ENCODE results near the gene PPP2R2C.
A peak's percentile ranks its signal among the peaks of the same experiment; 100 is the strongest.

Gene PPP2R2C

DNA sequence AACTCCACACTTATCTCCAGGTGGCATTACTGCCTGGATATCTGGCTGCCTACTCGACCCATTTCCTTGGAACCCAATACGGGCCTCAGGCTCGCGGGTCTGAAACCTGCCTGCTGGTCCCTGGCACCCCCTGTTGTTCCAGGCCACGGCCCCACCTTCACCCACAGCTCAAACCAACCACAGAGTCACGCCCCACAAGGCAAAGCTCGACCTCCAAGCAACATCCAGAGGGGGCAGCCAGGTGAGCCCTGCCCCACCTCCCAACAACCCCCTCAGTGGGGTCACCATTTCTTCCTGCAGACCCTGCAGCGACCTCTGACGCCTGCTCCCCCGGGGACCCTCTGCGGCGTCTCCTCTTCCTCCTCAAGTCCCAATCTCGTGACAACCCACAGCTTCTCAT, 126.5 kb downstream of the PPP2R2C start:
- no peaks in the 10 kb centered on the region for H3K36me3 ChIP-seq (ENCODE audit: control insufficient read depth in 1 of 2, insufficient read depth in 2 of 2, low read depth in 1 of 2, low read length in 2 of 2)
- no peak overlapping the region for H2AK5ac ChIP-seq (ENCODE audit: low read length, severe bottlenecking)
- no peak overlapping the region for H2BK120ac ChIP-seq (ENCODE audit: low read depth, low read length)
- H3K27me3 ChIP-seq (ENCODE audit: control insufficient read depth in 1 of 2, insufficient read depth in 1 of 2, low read length in 2 of 2), result peaks cover 32 to 51% of the 10 kb centered on the region in 2 experiments
- H3K4me2 ChIP-seq (ENCODE audit: low read length, poor library complexity, severe bottlenecking), result no peak overlapping the region
- H4K91ac ChIP-seq (ENCODE audit: low read length), result no peak overlapping the region
- peaks cover 6% of the 10 kb centered on the region for H3K4me1 ChIP-seq (ENCODE audit: control insufficient read depth, insufficient read depth, low read depth, low read length)
- H2AFZ ChIP-seq (ENCODE audit: low read depth, low read length), result no peak overlapping the region
- no peaks in the 10 kb centered on the region for H3K79me1 ChIP-seq (replicated peaks; ENCODE audit: low read length, poor library complexity, severe bottlenecking)
- H3K9me3 ChIP-seq (ENCODE audit: control insufficient read depth, low read length), result no peaks in the 10 kb centered on the region
- no peak overlapping the region for H4K8ac ChIP-seq (ENCODE audit: low read length)
- no peak overlapping the region for H3K4ac ChIP-seq (ENCODE audit: low read depth in 1 of 2, low read length in 2 of 2)
- H3K23ac ChIP-seq (ENCODE audit: low read length in 2 of 2), result no peak overlapping the region
- H2BK15ac ChIP-seq (ENCODE audit: low read depth, poor library complexity, severe bottlenecking), result no peak overlapping the region
- H3K27ac ChIP-seq (ENCODE audit: low read length, poor library complexity, severe bottlenecking), result no peak overlapping the region
- no peak overlapping the region for H2BK5ac ChIP-seq (ENCODE audit: low read depth, low read length, poor library complexity, severe bottlenecking)
- H3K18ac ChIP-seq (ENCODE audit: low read depth in 1 of 2, low read length in 2 of 2), result no peak overlapping the region
- no peak for DNase-seq
- H2BK12ac ChIP-seq (ENCODE audit: low read length in 2 of 2), result no peak overlapping the region
- no peak overlapping the region for H3K9ac ChIP-seq (ENCODE audit: low read length)
- H3K14ac ChIP-seq (ENCODE audit: low read length in 2 of 2), result no peak overlapping the region
- H3K4me3 ChIP-seq (ENCODE audit: insufficient read depth in 1 of 2, low read depth in 1 of 2, low read length in 2 of 2), result no peak overlapping the region
- WGBS, result 81% methylated on average over 13 of the region's 13 CpGs

DNA sequence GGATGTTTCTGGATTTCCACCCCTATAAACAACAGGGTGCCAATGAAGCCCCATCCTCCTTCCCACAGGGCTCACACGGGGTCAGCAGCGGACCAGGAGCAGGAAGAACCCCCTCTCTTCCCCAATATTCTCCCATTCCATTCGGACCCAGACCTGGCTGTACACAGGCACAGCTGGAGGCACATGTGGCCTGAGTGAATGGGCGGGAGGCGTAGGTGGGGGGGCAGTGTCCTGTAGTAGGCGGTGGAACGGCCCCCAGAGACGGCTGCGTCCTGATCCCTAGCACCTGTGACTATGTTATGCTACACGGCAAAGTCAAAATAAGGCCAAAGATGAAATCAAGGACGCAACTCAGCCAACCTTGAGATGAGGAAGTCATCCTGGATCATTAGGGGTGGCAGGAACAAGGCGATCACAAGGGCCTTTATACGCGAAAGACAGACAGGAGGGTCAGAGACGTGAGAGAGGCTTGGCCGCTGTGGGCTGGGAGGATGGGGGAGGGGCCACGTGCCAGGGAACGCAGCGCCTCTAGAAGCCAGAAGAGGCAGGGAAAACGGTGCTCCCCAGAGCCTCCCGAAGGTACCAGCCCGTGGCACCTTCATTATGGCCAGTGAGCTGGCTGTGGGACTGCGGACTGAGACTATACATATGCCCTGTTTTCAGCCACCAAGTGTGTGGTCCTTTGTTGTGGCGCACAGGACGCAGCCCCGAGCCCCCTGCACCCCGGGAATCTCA, 127.2 kb downstream of the PPP2R2C start:
- Histone ChIP-seq H3K27ac (ENCODE audit: low read length, poor library complexity, severe bottlenecking) (no peak overlapping the region), H2AK5ac (ENCODE audit: low read length, severe bottlenecking) (no peak overlapping the region), H3K27me3 (ENCODE audit: control insufficient read depth in 1 of 2, insufficient read depth in 1 of 2, low read length in 2 of 2) (peaks cover 36 to 51% of the 10 kb centered on the region in 2 experiments), H3K36me3 (ENCODE audit: control insufficient read depth in 1 of 2, insufficient read depth in 2 of 2, low read depth in 1 of 2, low read length in 2 of 2) (no peaks in the 10 kb centered on the region), H3K79me1 (replicated peaks; ENCODE audit: low read length, poor library complexity, severe bottlenecking) (no peaks in the 10 kb centered on the region), H2BK120ac (ENCODE audit: low read depth, low read length) (no peak overlapping the region), H3K23ac (ENCODE audit: low read length in 2 of 2) (no peak overlapping the region), H3K4me2 (ENCODE audit: low read length, poor library complexity, severe bottlenecking) (no peak overlapping the region), H3K4me1 (ENCODE audit: control insufficient read depth, insufficient read depth, low read depth, low read length) (peaks cover 6% of the 10 kb centered on the region), H4K8ac (ENCODE audit: low read length) (no peak overlapping the region), H3K4me3 (ENCODE audit: insufficient read depth in 1 of 2, low read depth in 1 of 2, low read length in 2 of 2) (no peak overlapping the region), H2BK5ac (ENCODE audit: low read depth, low read length, poor library complexity, severe bottlenecking) (no peak overlapping the region), H3K9ac (ENCODE audit: low read length) (no peak overlapping the region), H3K14ac (ENCODE audit: low read length in 2 of 2) (no peak overlapping the region), H3K9me3 (ENCODE audit: control insufficient read depth, low read length) (no peaks in the 10 kb centered on the region), H3K18ac (ENCODE audit: low read depth in 1 of 2, low read length in 2 of 2) (no peak overlapping the region), H4K91ac (ENCODE audit: low read length) (no peak overlapping the region), H3K4ac (ENCODE audit: low read depth in 1 of 2, low read length in 2 of 2) (no peak overlapping the region), H2AFZ (ENCODE audit: low read depth, low read length) (no peak overlapping the region), H2BK15ac (ENCODE audit: low read depth, poor library complexity, severe bottlenecking) (no peak overlapping the region), H2BK12ac (ENCODE audit: low read length in 2 of 2) (no peak overlapping the region)
- no peak for DNase-seq
- WGBS, result 68% methylated on average over 27 of the region's 27 CpGs

DNA sequence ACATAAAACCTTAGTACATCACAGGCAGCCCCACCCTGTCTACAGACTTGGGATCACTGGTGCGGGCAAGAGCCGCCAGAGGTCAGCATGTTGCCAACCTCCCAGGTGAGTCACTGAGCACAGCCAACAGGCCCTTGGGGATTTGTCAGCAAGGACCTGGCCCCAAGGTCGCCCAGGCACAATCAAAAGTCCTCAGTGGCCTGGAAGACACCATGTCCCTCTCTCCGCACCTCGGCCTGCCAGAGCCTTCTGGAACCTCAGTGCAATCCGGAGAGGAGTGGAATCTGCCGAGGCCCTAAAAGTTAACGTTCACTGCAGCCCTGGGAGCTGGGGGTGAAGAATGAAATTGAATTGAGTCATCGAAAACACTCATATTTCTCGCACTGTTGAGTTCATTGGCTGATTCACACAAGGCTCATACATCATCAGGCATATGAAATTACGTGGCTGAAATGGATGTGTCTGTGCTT, 128.4 kb downstream of the PPP2R2C start:
- H3K14ac ChIP-seq (ENCODE audit: low read length in 2 of 2), result no peak overlapping the region
- no peak overlapping the region for H2BK120ac ChIP-seq (ENCODE audit: low read depth, low read length)
- no peak overlapping the region for H2BK12ac ChIP-seq (ENCODE audit: low read length in 2 of 2)
- H3K27ac ChIP-seq (ENCODE audit: low read length, poor library complexity, severe bottlenecking), result no peak overlapping the region
- 68% methylated on average over 11 of the region's 11 CpGs for WGBS
- H4K8ac ChIP-seq (ENCODE audit: low read length), result no peak overlapping the region
- no peak overlapping the region for H4K91ac ChIP-seq (ENCODE audit: low read length)
- no peaks in the 10 kb centered on the region for H3K79me1 ChIP-seq (replicated peaks; ENCODE audit: low read length, poor library complexity, severe bottlenecking)
- H3K4me2 ChIP-seq (ENCODE audit: low read length, poor library complexity, severe bottlenecking), result no peak overlapping the region
- no peak overlapping the region for H3K18ac ChIP-seq (ENCODE audit: low read depth in 1 of 2, low read length in 2 of 2)
- no peak overlapping the region for H2AFZ ChIP-seq (ENCODE audit: low read depth, low read length)
- DNase-seq, result no peak
- H2BK5ac ChIP-seq (ENCODE audit: low read depth, low read length, poor library complexity, severe bottlenecking), result no peak overlapping the region
- peak overlapping the region in 1 of 2 experiments; percentile 25 for H3K4me3 ChIP-seq (ENCODE audit: insufficient read depth in 1 of 2, low read depth in 1 of 2, low read length in 2 of 2)
- H3K23ac ChIP-seq (ENCODE audit: low read length in 2 of 2), result no peak overlapping the region
- peaks cover 35 to 52% of the 10 kb centered on the region in 2 experiments for H3K27me3 ChIP-seq (ENCODE audit: control insufficient read depth in 1 of 2, insufficient read depth in 1 of 2, low read length in 2 of 2)
- no peaks in the 10 kb centered on the region for H3K9me3 ChIP-seq (ENCODE audit: control insufficient read depth, low read length)
- peaks cover 6% of the 10 kb centered on the region for H3K4me1 ChIP-seq (ENCODE audit: control insufficient read depth, insufficient read depth, low read depth, low read length)
- no peak overlapping the region for H2BK15ac ChIP-seq (ENCODE audit: low read depth, poor library complexity, severe bottlenecking)
- H3K36me3 ChIP-seq (ENCODE audit: control insufficient read depth in 1 of 2, insufficient read depth in 2 of 2, low read depth in 1 of 2, low read length in 2 of 2), result no peaks in the 10 kb centered on the region
- H3K4ac ChIP-seq (ENCODE audit: low read depth in 1 of 2, low read length in 2 of 2), result no peak overlapping the region
- no peak overlapping the region for H2AK5ac ChIP-seq (ENCODE audit: low read length, severe bottlenecking)
- H3K9ac ChIP-seq (ENCODE audit: low read length), result no peak overlapping the region

DNA sequence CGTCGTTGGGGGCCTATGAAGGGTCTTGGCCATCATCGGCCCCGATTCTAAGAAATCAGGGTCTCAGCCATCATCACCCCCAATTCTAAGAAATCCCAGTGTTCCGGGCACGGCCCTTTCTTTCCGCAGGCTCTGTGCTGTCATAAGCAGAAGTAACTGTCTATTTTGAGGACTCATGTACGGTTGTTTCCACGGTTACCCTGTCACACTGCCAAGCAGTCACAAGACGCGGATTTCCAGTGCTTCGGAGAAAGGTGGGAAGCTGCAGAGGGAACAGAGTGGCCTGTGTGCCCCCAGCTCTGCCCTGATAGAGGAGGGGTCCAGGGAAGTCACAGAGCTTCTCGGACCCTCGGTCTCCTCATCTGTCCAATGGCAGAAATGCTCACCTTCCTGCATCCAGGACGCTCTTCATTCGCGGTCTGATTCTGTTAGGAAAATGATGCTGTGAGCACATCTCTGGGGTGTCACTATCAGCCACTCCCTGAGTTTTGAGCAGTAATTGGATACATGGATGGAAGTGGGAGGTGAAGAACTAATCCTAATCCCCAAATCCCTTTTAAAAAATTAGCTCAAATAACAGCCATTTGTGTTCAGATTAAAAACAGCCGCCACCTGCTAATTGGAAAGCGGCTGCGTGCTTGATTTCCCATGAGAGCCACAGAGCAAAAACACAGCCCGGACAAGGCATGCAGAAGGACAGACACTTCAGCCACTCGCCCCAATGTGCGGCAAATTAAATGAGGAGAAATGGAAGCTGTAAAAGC, 129.7 kb downstream of the PPP2R2C start:
- Histone ChIP-seq H3K4me2 (ENCODE audit: low read length, poor library complexity, severe bottlenecking) (no peak overlapping the region), H4K91ac (ENCODE audit: low read length) (no peak overlapping the region), H2BK15ac (ENCODE audit: low read depth, poor library complexity, severe bottlenecking) (no peak overlapping the region), H2BK5ac (ENCODE audit: low read depth, low read length, poor library complexity, severe bottlenecking) (no peak overlapping the region), H4K8ac (ENCODE audit: low read length) (no peak overlapping the region), H2AK5ac (ENCODE audit: low read length, severe bottlenecking) (no peak overlapping the region), H3K14ac (ENCODE audit: low read length in 2 of 2) (no peak overlapping the region), H3K9me3 (ENCODE audit: control insufficient read depth, low read length) (no peaks in the 10 kb centered on the region), H3K27me3 (ENCODE audit: control insufficient read depth in 1 of 2, insufficient read depth in 1 of 2, low read length in 2 of 2) (peaks cover 39 to 52% of the 10 kb centered on the region in 2 experiments), H3K79me1 (replicated peaks; ENCODE audit: low read length, poor library complexity, severe bottlenecking) (no peaks in the 10 kb centered on the region), H3K4ac (ENCODE audit: low read depth in 1 of 2, low read length in 2 of 2) (no peak overlapping the region), H3K18ac (ENCODE audit: low read depth in 1 of 2, low read length in 2 of 2) (no peak overlapping the region), H2BK120ac (ENCODE audit: low read depth, low read length) (no peak overlapping the region), H2BK12ac (ENCODE audit: low read length in 2 of 2) (no peak overlapping the region), H3K27ac (ENCODE audit: low read length, poor library complexity, severe bottlenecking) (no peak overlapping the region), H3K4me1 (ENCODE audit: control insufficient read depth, insufficient read depth, low read depth, low read length) (peaks cover 6% of the 10 kb centered on the region), H3K9ac (ENCODE audit: low read length) (no peak overlapping the region), H2AFZ (ENCODE audit: low read depth, low read length) (no peak overlapping the region), H3K23ac (ENCODE audit: low read length in 2 of 2) (no peak overlapping the region), H3K36me3 (ENCODE audit: control insufficient read depth in 1 of 2, insufficient read depth in 2 of 2, low read depth in 1 of 2, low read length in 2 of 2) (no peaks in the 10 kb centered on the region), H3K4me3 (ENCODE audit: insufficient read depth in 1 of 2, low read depth in 1 of 2, low read length in 2 of 2) (no peak overlapping the region)
- 85% methylated on average over 20 of the region's 23 CpGs for WGBS
- no peak for DNase-seq
